Neural cell (in vitro differentiated cells): Measurements from ENCODE around the gene RBM15. TPM values are rescaled to one million over a fixed set of nuclear protein-coding genes. Genes with fewer than 3 reads are reported as not detected.

Experiments
- H2AFZ ChIP-seq: fragments of 200-600, 300-800 bp; sonication (generic), shearing (Covaris generic); 2 replicates; pipeline ENCODE4 v1.6.0; 2014; ENCODE audit warnings: low read depth, mild to moderate bottlenecking, antibody characterized with exemption, low read length, moderate library complexity
- H3F3A ChIP-seq: fragments of 200-600 bp; shearing (Covaris generic); 2 replicates; pipeline ENCODE4 v1.6.1; 2016; ENCODE audit warnings: mild to moderate bottlenecking, moderate library complexity, mixed read lengths, antibody characterized with exemption, low read length; ENCODE audit not compliant: insufficient read depth, poor library complexity, severe bottlenecking
- H3K27ac ChIP-seq: fragments of 200-600, 300-800 bp; sonication (generic), shearing (Covaris generic); 2 replicates; pipeline ENCODE4 v1.5.1; 2014; ENCODE audit warnings: mild to moderate bottlenecking, low read length, moderate library complexity
- H3K27me3 ChIP-seq: fragments of 300-800, 200-600 bp; sonication (generic), shearing (Covaris generic); 2 replicates; pipeline ENCODE4 v1.6.0; 2014; ENCODE audit warnings: mild to moderate bottlenecking, low read depth, low read length, moderate library complexity; ENCODE audit not compliant: insufficient read depth
- H3K36me3 ChIP-seq: fragments of 300-800, 200-600 bp; sonication (generic), shearing (Covaris generic); 2 replicates; pipeline ENCODE4 v1.5.1; 2014; ENCODE audit warnings: mild to moderate bottlenecking, antibody characterized with exemption, low read length, moderate library complexity; ENCODE audit not compliant: insufficient read depth
- H3K4me2 ChIP-seq: fragments of 300-800, 200-600 bp; sonication (generic), shearing (Covaris generic); 2 replicates; pipeline ENCODE4 v1.6.0; 2014; ENCODE audit warnings: mild to moderate bottlenecking, low read length
- H3K4me3 ChIP-seq: fragments of 300-800, 200-600 bp; sonication (generic), shearing (Covaris generic); 2 replicates; pipeline ENCODE4 v1.5.1; 2014; ENCODE audit warnings: mild to moderate bottlenecking, low read length, moderate library complexity
- H3K79me2 ChIP-seq: fragments of 200-600 bp; shearing (Covaris generic); replicated peaks from 2 replicates; pipeline ENCODE4 v1.6.0; 2014; ENCODE audit warnings: mild to moderate bottlenecking, low read length, moderate library complexity; ENCODE audit not compliant: insufficient read depth
- H3K9ac ChIP-seq: fragments of 300-800, 200-600 bp; sonication (generic), shearing (Covaris generic); 2 replicates; pipeline ENCODE4 v1.6.1; 2016; ENCODE audit warnings: mild to moderate bottlenecking, low read length, mixed read lengths
- H3K9me2 ChIP-seq: fragments of 200-600 bp; shearing (Covaris generic); 2 replicates; pipeline ENCODE4 v1.6.1; 2016; ENCODE audit warnings: mild to moderate bottlenecking, low read length, mixed read lengths; ENCODE audit not compliant: insufficient read depth
- H3K9me3 ChIP-seq: fragments of 200-600, 300-800 bp; sonication (generic), shearing (Covaris generic); 2 replicates; pipeline ENCODE4 v1.6.1; 2016; ENCODE audit warnings: mild to moderate bottlenecking, mixed run types, low read length, moderate library complexity, mixed read lengths
- H4K20me1 ChIP-seq: fragments of 200-600 bp; shearing (Covaris generic); 2 replicates; pipeline ENCODE4 v1.6.1; 2016; ENCODE audit warnings: mild to moderate bottlenecking, mixed run types; ENCODE audit not compliant: insufficient read depth
- EP300 ChIP-seq: fragments of 450-650 bp; conservative IDR thresholded peaks from 2 replicates; pipeline ENCODE4 v1.6.1; 2014; ENCODE audit warnings: antibody characterized with exemption, mild to moderate bottlenecking, moderate library complexity; ENCODE audit not compliant: poor library complexity, severe bottlenecking
- EZH2 ChIP-seq: fragments of 200-600, 300-800 bp; shearing (Covaris generic), sonication (generic); IDR thresholded peaks from 2 replicates; pipeline ENCODE4 v1.6.1; 2014; ENCODE audit warnings: antibody characterized with exemption, low read length, borderline replicate concordance, mild to moderate bottlenecking; ENCODE audit not compliant: insufficient read depth, poor library complexity, severe bottlenecking
- MXI1 ChIP-seq: fragments of 450-650 bp; conservative IDR thresholded peaks from 2 replicates; pipeline ENCODE4 v1.6.1; 2014; ENCODE audit warnings: antibody characterized with exemption, mild to moderate bottlenecking; ENCODE audit not compliant: poor library complexity, severe bottlenecking
- POLR2AphosphoS5 ChIP-seq: IDR thresholded peaks from 2 replicates; pipeline ENCODE4 v1.6.1; 2012
- RAD21 ChIP-seq: fragments of 450-650 bp; conservative IDR thresholded peaks from 2 replicates; pipeline ENCODE4 v1.6.1; 2014; ENCODE audit warnings: antibody characterized with exemption, mild to moderate bottlenecking, moderate library complexity
- SMC3 ChIP-seq: fragments of 450-650 bp; conservative IDR thresholded peaks from 2 replicates; pipeline ENCODE4 v1.6.1; 2014; ENCODE audit warnings: antibody characterized with exemption, mild to moderate bottlenecking, moderate library complexity; ENCODE audit not compliant: poor library complexity
- TAF1 ChIP-seq: IDR thresholded peaks from 2 replicates; pipeline ENCODE4 v1.6.1; 2012; ENCODE audit warnings: low read depth
- polyA plus RNA-seq: library from polyadenylated mRNA; depleted of rRNA; stranded (reverse); fragments of >200 nt; gene quantifications from 2 replicates; pipeline ENCODE4 v1.2.3, GENCODE V29; 2014
- TF ChIP-seq, protein P1 (sequence below): IDR thresholded peaks from 2 replicates; pipeline ENCODE4 v1.6.1; 2012; ENCODE audit warnings: borderline replicate concordance

RBM15 gene
- polyA plus RNA-seq, 1 donor from 2014 or later = 8.1 TPM

- Histone ChIP-seq H3K4me3 (no peak overlapping the region), H3K4me2 (no peak overlapping the region)
Observed at GRCh38 chr1:110390096-110390495, 50.9 kb downstream of the RBM15 start.

GRCh38 chr1:110390692-110391245 lies 51.6 kb downstream of the RBM15 start, which contains the start of gene SLC16A4:
TSS of gene SLC16A4 (minus strand) at chr1:110391026. CDS start at chr1:110389323, 1,703 bp downstream.
- Histone ChIP-seq H3K27ac (no peak within 1 kb of the TSS), H4K20me1 (no peaks in the 10 kb centered on the region), H2AFZ (no peak within 1 kb of the TSS), H3K27me3 (no peaks in the 10 kb centered on the region), H3K36me3 (no peaks in the 10 kb centered on the region), H3K9me3 (no peaks in the 10 kb centered on the region), H3K4me2 (no peak within 1 kb of the TSS), H3K9me2 (no peaks in the 10 kb centered on the region), H3K9ac (no peak within 1 kb of the TSS), H3K4me3 (no peak within 1 kb of the TSS), H3K79me2 (no peaks in the 10 kb centered on the region), H3F3A (no peaks in the 10 kb centered on the region)
- TF ChIP-seq, protein P1, sequence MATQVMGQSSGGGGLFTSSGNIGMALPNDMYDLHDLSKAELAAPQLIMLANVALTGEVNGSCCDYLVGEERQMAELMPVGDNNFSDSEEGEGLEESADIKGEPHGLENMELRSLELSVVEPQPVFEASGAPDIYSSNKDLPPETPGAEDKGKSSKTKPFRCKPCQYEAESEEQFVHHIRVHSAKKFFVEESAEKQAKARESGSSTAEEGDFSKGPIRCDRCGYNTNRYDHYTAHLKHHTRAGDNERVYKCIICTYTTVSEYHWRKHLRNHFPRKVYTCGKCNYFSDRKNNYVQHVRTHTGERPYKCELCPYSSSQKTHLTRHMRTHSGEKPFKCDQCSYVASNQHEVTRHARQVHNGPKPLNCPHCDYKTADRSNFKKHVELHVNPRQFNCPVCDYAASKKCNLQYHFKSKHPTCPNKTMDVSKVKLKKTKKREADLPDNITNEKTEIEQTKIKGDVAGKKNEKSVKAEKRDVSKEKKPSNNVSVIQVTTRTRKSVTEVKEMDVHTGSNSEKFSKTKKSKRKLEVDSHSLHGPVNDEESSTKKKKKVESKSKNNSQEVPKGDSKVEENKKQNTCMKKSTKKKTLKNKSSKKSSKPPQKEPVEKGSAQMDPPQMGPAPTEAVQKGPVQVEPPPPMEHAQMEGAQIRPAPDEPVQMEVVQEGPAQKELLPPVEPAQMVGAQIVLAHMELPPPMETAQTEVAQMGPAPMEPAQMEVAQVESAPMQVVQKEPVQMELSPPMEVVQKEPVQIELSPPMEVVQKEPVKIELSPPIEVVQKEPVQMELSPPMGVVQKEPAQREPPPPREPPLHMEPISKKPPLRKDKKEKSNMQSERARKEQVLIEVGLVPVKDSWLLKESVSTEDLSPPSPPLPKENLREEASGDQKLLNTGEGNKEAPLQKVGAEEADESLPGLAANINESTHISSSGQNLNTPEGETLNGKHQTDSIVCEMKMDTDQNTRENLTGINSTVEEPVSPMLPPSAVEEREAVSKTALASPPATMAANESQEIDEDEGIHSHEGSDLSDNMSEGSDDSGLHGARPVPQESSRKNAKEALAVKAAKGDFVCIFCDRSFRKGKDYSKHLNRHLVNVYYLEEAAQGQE = no peak
- no peak for TF ChIP-seq RAD21
- TF ChIP-seq SMC3 = no peak
- TF ChIP-seq POLR2AphosphoS5 = no peak
- no peak for TF ChIP-seq EZH2
- TF ChIP-seq EP300 = no peak
- no peak for TF ChIP-seq MXI1

More at GRCh38 chr1:110390096-110390495, 50.9 kb downstream of the RBM15 start:
- Histone ChIP-seq H2AFZ (no peak overlapping the region), H3K9me3 (no peaks in the 10 kb centered on the region), H3K27ac (no peak overlapping the region), H3K79me2 (no peaks in the 10 kb centered on the region), H3K9ac (no peak overlapping the region), H4K20me1 (no peaks in the 10 kb centered on the region), H3K9me2 (no peaks in the 10 kb centered on the region), H3K27me3 (no peaks in the 10 kb centered on the region), H3F3A (no peaks in the 10 kb centered on the region), H3K36me3 (no peaks in the 10 kb centered on the region)
- TF ChIP-seq RAD21 = no peak
- TF ChIP-seq, protein P1 = no peak
- TF ChIP-seq TAF1 = no peak
- no peak for TF ChIP-seq POLR2AphosphoS5
- no peak for TF ChIP-seq EP300
- no peak for TF ChIP-seq EZH2
- TF ChIP-seq MXI1 = no peak
